Islet precursor cell (in vitro differentiated cells): ENCODE measurements around the gene C10orf71.

Experiments used
- DNase-seq: peaks from one replicate; pipeline ENCODE4 v3.0.0-alpha.2; 2018

Gene C10orf71

GRCh38 chr10:49348593-49348992 lies 49.6 kb downstream of the C10orf71 start:
- DNase-seq: no peak

DNA sequence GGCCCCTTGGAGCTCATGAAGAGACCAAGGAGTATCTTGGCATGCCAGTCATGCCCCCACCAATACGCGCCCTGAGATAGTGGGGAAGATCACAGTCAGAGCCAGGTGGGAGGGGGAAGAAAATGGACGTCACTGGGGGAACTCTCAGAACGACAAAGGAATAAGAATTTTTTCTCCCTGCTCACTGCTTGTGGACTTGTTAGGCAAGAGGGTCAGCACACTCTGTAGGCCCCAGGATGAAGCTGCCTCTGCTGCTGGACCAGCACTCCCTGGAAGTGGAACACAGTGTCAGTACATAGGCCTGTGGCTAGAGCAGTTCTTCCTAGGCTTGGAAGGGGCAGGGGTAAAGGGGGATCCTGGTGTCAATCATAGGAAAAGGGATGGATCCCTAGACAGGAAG lies 50.4 kb downstream of the C10orf71 start:
- DNase-seq: peak; percentile 29

GRCh38 chr10:49350138-49350537 lies 51.2 kb downstream of the C10orf71 start:
- DNase-seq: no peak

DNA sequence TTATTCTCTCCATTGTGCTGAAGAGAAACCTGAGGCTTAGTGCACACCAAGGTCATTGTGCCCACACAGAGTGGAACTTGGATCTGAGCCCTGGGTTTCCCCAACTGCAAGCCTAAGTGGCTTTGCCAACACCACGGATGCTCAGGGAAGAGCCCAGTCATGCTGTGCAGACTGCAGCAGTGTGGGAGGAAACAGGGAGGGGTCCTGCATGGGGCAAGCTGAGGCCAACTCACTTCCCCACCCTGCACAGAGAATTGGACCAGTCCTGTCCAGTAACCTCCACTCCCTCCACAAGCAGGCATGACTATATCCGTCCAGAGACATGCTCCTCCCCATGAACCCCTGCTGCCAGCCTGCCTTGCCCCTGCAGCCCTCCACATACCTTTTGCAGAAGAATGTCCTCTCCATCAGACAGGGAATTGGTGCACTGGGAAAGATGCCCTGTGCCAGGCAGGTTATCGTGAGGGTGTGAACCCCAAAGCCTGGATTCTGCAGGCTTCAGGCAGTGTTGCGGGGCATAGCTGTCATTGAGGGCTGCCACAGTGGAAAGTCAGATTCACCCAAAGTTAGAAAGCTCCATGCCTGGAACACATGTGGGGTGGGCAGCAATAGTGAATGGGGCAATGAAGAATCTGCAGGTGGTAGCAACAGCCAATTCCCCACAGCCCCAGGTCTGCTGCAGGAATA lies 52.0 kb downstream of the C10orf71 start:
- peak; percentile 21 for DNase-seq

GRCh38 chr10:49351669-49352068 lies 52.7 kb downstream of the C10orf71 start:
- DNase-seq: peak; percentile 40

GRCh38 chr10:49352323-49352722 lies 53.4 kb downstream of the C10orf71 start:
- DNase-seq: peak; percentile 37

DNA sequence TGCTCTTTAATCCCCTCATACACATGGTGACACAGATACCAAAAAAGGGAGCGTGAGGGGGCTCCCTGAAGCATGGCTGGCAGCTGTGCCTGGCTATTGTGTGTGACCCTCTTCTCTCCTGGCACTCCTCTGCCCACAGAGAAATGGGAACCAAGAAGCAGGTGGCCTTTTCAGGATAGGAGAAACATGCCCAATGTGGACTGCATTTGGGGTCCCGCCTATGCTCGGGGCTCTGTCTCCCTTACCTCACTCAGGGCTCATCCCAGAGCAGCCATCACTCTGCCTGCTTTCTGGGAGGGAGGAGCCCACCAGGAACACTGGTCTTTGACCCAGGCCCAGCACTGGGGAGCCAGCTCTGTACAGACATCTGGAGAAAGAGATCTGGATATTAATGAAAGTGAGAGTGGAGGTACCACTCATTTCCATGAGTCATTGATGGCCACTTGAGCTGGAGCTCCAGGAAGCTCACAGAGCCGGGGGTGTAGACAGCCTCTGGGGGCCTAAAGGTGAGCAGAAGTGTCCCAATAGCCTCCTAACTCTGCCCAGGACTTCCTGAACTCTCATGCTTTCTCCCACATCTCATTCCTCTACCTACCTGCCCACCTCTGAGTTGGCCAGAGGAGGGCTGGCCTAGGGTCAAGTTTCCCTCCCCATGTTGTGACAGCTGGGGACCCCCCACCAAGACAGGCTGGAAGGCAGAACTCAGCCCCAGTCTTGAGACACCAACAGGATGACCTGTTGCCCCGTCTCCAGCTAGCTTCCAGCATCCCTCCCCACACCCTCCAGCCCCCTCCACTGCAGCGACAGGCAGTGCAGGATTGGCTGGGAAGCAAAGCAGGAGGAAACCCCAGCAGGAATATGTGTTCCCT lies 54.3 kb downstream of the C10orf71 start:
- DNase-seq: peak; percentile 33

DNA sequence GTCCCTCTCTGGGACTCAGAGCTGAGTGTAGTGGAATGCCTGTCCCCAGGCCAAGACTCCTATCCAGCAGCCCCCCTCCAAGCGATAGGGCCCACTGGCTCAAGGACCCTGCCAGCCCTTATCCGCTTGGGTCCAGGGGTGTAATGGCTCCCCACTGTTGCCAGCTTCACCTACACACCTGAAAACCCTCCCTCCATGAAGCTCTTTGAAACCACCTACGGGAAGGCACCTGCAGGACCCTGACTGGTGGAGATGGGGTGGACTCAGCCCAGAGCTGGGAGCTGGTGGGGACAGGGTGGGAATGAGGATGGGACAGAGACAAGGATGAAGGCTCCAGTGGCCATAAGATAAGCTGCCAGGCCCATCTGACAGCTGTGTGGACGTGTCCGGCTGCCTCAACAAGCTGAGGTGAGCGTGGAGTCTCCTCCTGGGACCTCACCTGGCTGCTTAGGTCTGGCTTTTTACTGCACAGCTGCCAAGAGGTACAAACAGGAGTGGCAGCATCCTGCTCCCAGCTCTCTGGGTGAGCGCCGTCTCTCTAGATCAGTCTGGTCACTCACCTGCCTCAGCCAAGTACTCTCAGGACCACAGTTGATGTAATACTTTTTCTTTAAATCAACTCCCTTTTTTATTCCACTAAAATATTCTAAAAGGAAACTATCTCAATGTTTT lies 55.1 kb downstream of the C10orf71 start:
- peak; percentile 50 for DNase-seq

- DNase-seq: no peak
Observed at GRCh38 chr10:49354593-49354992, 55.6 kb downstream of the C10orf71 start.

- DNase-seq: no peak
Observed at GRCh38 chr10:49355221-49355620, 56.3 kb downstream of the C10orf71 start.

GRCh38 chr10:49356181-49356580 lies 57.2 kb downstream of the C10orf71 start:
- no peak for DNase-seq

GRCh38 chr10:49356944-49357343 lies 58.0 kb downstream of the C10orf71 start:
- no peak for DNase-seq

DNA sequence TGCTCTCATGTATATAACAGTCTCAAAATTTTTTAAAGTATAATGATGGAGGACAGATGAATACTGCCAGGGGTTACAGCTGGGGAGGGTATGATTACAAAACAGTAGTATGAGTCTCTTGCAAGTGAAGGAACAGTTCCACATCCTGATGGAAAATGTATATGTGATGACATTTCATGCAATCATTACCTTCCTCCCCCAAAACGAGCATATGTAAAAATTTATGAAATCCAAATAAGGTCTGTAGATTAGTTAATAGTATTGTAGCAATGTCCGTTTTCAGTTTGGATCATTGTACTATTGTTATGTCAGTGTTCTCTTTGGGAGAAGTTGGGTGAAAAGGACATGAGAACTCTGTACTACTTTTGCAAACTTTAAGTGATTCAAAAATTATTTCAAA lies 58.9 kb downstream of the C10orf71 start:
- no peak for DNase-seq

- peak; percentile 99 for DNase-seq
Observed at GRCh38 chr10:49359349-49360270, 60.6 kb downstream of the C10orf71 start.

DNA sequence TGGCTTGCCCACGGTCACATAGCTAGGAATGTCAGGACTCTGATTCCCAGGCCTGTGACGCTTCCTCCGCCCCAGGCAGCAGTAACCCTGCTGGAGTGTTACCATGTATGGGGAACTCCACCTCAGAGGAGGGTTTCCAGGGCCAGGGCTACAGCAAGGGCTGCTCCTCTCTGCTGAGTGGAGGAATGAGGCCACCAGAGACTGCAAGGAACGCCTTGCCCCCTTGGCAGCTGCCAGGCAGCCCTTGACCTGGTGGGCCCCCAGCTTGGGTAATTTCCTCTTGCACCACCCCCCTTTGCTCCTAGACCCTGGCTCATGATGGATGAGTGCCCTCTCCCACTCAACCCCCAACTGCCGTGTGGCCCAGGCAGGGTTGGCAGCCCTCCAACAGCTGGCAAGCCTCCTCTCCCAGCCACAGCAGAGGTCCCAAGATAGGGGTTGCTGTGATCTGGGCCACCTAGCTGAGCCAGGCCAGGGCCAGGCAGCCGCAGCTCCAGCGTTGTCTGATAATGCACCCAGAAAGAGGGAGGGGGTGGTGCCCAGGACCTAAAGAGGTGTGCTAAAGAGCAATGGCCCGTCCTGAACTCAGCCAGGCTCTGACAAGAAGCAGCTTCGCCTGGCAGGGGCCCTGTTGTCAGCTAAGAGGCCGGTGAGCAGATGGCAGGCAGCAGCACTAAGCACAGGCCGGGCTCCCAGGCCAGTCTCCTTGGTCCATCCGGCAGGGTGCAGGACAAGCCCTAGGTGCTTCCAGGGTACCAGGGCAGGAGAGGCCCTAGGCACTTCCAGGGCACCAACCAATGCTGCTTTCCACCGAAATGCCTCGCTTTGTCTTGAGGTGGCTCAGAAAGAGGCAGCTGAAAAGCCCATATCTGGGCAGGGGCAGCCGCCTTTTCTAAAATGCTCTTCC lies 61.6 kb downstream of the C10orf71 start:
- peak; percentile 94 for DNase-seq

DNA sequence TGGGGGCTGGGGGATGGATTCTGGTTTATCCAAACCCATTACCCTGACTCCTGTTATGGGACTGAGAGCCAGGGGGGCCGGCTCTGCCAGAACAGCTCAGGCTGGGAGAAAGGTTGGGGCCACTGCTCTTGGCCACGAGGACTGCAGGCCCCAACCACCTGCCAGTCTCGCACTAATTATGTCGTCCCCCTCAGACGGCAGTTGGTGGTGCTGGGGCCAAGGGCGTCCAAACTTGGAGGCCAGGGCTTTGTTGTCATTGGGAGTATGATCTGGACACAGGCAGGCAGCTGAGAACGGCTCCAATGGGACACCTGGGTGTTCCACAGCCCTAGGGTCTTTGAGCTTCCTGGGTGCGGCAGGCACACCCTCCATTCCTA lies 62.2 kb downstream of the C10orf71 start:
- no peak for DNase-seq

DNA sequence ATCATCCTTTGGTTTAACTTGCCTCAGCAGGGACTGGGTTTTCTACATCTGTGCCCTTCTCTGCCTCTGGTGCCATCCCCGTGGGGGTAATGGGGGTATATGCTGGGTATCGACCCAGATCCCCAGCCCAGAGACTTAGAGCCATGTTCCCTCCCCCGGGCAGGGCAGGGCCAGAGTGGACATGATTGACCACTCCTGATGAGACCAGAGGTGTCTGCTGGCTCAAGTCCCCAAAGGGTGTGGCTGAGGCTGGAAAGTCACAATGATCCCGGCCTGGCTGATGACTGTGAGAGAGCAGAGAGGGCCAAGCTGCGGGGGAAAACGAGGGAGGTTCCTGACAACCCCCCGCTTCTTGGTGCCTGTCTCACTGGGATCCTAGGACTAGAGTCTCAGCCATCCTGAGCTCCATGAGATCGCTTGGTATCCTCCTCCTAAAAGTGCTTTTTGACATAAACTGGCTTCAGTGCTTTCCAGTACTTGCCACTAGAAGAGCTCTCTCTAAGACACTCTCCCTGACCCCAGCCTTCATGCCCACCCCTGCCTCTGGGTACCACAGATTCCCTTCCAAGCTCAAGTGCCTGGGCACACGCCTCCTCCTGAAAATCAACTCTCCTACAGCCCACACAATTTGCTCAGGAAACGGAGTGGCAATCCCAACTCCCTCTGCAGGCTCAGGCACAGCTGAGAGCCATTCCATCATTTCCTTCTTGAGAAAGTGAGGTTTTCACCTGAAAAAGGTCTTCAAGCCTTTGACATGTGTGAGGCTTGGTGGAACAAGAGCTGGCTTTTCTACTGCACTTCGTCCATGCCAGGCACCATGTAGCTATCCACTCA lies 63.0 kb downstream of the C10orf71 start:
- no peak for DNase-seq

- DNase-seq: no peak
Observed at GRCh38 chr10:49362596-49363260, 63.8 kb downstream of the C10orf71 start.

DNA sequence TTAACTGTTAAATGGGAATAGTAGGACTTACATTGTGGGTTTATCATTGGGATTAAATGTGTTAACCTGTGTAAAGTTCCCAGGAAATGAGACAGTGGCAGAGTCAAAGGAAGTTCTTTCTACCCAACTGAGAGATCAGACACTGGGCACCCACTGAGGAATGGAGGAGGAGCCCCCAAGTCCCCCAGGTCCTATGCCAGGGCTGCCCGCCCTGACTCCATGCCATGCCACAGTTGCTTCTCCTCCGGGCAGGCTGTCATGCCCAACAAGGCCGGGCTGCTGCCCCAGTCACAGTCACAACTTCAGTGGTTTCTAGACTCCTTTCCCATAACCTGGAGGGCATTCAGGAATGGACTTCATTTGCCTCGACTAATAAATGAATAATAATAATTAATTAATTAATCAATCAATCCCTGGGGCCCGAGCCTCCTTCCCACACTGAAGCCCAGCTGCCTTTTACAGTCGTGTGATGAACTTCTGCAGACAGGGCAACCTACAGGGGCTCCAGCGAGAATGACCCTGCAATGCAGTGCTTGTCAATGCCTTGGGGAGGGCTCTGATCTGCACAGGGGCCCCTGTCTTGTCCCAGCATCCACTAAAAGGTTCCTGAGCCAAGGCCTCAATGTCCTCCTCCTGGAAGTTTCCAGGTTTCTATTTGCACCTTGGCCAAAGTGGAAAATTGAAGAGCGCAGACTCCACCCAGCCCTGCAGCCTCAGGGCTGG lies 64.5 kb downstream of the C10orf71 start:
- no peak for DNase-seq
